Dermis blood vessel endothelial cell (primary cell): Measurements from ENCODE around the gene METTL2B. TPM values are rescaled to one million over a fixed set of nuclear protein-coding genes. Genes with fewer than 3 reads are reported as not detected.

Experiments
- DNase-seq: peaks from one replicate; pipeline ENCODE4 v3.0.0; 2010
- total RNA-seq: library from RNA; depleted of rRNA; stranded (reverse); fragments of >200 nt; gene quantifications from 2 replicates; pipeline ENCODE4 v1.2.3, GENCODE V29; 2014

METTL2B gene, protein sequence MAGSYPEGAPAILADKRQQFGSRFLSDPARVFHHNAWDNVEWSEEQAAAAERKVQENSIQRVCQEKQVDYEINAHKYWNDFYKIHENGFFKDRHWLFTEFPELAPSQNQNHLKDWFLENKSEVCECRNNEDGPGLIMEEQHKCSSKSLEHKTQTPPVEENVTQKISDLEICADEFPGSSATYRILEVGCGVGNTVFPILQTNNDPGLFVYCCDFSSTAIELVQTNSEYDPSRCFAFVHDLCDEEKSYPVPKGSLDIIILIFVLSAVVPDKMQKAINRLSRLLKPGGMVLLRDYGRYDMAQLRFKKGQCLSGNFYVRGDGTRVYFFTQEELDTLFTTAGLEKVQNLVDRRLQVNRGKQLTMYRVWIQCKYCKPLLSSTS
- total RNA-seq = 27.7 and 29.7 TPM in 2 replicates

DNA sequence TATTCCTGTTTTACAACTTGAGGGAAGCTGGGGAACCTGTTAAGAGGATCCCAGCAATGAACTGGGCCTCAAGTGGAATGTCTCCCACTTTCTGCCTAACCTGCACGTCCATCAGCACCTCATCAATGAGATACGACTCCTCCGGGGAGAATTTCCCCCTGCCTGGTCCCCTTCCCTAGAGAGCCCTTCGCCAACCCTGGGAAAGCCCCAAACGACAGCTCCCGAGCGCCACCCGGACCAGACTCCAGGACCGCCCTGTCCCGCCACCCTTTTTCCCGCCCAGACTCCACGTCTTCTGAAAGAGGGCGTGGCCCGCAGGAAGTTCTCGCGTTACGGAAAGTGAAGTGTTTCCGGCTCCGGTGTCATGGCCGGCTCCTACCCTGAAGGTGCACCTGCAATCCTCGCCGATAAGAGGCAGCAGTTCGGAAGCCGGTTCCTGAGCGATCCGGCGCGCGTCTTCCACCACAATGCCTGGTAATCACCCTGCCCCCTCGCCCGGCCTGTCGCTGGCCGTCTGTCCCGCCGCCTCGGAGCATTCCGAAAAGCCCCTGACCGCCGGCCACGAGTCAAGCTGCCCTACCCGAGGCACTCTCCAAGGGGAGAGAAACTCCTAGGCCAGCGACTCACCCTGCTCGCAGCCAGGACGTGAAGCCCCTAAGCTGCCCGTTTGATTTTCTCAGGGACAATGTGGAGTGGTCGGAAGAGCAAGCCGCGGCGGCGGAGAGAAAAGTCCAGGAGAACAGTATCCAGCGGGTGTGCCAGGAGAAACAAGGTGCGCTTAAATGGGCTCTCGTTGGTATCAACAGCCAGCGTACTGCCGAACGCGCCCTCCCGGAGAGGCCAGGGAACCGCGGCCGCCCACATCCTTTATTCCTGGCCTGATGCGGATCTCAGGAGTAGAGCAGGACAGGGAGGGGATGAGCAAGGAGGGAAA is at the start of gene METTL2B:
METTL2B (plus strand) TSS at position 347 of the 934 bp plus-strand sequence; CDS start at position 365, 18 bp downstream.
- peak; percentile 96 for DNase-seq

DNA sequence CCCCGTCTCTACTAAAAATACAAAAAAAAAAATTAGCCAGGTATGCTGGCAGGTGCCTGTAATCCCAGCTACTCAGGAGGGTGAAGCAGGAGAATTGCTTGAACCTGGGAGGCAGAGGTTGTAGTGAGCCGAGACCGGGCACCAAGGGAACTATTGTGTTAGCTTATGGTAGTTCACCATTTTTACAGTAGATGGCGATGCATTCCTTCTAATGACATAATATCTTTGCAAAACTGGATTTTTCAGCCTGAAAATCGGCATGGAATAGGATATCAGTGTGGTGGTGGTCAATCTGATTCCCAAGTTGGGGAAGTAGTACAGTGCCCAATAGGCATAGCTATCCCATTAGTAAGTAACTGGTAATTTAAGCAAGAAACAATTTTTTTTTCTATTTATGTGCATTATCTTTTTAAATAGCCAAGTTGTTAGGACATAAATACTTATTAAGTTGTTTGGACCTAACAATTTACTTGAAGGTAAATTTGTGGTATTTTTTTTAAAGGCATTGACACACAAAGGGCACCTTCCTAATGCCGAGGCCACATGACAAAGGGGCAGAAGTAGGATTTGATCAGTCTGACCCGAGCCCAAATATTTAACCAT is 49.2 kb upstream of the METTL2B start:
- peak; percentile 77 for DNase-seq

DNA sequence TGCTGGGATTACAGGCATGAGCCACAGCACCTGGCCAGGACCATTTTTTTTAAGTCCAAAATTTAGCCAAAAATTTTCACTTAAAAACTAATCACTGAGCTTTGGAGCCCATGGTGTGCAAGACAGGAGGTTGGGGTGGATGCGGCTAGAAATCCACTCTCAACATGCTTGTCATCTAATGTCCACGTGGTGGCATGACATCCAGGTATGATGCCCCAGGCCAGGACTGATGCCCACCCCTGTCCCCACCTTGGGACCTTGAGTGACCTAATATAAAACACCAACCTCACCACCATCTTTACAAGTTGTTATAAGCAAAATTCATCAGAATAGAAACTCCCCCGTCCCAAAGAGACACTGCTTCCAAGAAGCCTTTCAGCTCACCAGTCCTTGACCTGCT is 46.3 kb upstream of the METTL2B start:
- DNase-seq = no peak

DNA sequence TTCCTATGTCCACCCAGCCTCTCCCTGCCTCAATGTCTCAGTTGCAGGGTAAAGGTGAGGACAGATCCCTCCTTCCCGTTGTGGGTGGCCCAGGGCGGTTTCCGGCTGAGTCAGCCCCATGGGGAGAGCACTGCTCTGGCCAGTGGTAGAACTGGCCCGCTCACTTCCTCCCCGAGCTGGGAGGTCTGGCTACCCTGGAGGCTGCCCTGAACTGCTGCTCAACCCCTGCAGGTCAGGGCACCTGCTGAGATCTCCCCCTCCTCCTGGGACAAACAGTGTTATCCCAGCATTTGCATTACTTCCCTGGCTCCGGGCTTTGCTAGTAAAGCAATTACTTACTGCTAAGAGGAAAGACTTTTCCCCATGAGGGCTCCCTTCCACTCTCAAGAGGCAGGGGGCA is 45.3 kb upstream of the METTL2B start:
- DNase-seq = no peak

DNA sequence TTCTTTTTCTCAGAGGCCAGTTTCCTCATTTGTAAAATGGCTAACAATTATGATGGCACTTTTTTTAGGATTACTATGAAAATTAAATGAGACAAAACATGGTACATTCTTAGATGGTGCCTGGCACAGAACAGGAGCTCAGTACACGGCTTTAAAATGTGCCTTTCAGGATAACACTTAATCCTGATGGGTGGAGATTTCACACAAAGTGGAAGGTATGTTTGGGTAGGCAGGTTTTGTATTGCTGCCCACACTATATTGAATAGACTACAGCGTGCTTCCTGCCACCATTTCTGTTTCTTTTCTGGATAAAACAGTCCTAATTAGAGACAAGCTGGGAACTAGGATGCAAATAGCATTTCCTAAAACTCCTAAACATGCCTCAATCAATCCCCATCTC is 44.8 kb upstream of the METTL2B start:
- no peak for DNase-seq

- no peak for DNase-seq
Measured at GRCh38 chr7:128434413-128435326, 41.9 kb upstream of the METTL2B start.

- no peak for DNase-seq
Measured at GRCh38 chr7:128435327-128435686, 41.2 kb upstream of the METTL2B start.

GRCh38 chr7:128437426-128438332 is 38.9 kb upstream of the METTL2B start:
- DNase-seq = no peak

DNA sequence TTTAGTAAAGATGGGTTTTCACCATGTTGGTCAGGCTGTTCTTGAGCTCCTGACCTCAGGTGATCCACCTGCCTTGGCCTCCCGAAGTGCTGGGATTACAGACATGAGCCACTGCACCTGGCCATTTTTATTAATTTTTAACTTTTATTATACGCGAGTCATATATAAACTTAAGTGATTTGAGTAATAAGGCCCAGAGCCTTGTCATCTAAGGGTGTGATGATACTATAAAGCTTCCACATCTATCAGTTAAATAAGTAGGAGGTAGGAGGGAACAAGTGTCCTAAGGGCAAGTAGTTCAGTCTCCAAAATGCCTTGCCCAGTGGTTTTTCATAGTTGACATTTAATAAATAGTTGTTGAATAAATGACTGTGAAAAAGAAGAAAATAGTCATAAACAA is 34.2 kb upstream of the METTL2B start:
- DNase-seq = no peak

DNA sequence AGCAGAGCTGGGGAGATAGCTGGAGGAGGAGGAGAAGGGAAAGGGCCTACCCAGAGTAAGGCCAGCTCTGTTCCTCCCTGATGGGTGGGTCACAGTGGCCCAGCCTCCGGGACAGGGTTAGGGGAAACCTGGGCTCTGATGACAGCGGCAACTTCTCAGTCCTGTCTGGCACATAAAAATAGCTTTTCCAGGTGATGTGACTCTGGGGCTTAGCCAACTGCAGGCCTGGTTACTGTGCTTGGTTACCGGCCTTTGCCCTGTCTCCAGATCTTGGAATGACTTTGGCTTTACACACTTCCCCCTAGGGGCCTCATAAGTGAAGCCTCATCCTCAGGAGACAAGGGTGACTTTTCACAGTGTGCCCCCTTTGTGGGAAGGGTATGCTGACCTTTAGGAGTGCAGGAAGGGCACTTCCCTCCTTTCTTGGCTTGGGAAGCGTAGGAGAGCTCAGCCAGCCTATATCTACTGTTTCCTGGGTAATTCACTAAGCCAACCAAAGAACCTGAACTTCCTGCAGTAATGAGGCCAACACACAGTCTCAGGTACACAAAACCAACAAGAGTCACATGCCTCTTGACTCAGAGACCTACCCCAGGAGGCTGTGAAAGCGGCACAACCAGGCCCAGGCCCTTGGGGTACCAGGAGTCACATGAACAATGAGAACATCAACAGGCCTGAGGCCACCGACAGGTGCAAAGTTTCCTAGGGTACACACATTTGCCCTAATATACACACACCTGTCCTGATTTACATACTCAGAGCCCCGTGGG is 32.5 kb upstream of the METTL2B start:
- DNase-seq = no peak

DNA sequence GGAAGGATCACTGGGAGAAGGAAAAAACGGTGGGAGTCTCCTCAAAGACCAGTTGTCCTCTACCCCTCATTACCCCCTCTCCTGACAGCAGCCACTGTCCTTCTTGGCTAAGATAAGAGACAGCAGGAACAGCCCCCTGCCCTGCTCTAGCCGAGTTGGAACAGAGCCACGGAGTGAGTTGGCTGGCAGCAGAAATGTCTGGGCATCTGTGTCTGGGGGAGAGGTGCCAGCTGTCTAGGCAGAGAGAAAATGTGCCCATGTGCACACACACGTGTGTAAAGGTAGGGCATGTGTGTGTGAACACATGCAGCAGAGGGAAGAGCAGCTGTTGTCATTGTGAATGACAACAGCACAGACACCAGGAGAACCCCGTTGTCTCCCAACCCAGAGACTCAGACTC is 30.2 kb upstream of the METTL2B start:
- DNase-seq = no peak

DNA sequence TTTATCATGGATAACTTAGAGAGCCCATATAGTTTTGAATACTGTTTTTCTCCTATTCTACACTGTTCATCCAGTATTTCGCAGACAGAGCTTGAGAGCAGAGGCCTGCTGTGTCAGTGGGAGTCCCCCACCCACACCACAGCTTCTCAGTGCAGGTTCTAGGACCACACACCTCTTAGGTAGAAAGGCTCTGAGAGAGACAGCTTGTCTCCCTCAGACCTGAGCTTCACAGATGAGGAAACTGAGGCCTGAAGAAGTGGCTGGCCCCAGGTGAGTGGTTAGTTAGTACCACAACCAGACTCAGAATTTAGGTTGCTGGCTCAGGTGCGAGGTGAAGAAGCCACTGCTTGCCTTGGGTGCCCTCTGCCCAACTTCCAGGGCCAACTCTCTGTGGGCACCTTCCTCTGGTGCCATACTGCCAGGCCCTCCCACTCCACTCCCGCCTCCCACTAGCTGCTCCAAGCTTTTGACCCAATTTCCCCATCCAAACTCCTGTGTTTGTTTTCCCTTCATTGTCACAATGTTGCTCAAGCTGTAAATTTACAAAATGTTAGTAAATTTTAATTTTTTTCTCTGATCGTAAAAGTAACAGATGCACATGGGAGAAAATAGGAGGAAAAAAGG is 28.5 kb upstream of the METTL2B start:
- DNase-seq = no peak

GRCh38 chr7:128448751-128449302 is 27.7 kb upstream of the METTL2B start:
- DNase-seq = no peak

DNA sequence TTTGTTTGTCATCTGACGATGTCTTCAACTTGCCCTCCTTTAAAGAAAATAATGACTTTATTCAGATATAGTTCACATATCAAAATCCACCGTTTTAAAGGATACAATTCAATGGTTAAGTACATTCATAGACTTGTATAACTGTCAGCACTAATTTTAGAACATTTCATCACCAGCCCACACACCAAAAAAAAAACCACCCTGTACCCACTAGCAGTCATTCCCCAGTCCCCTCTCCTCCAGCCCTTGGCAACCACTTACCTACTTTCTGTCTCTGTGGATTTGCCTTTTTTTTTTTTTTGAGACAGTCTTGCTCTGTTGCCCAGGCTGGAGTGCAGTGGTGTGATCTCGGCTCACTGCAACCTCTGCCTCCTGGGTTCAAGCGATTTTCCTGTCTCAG is 26.1 kb upstream of the METTL2B start:
- DNase-seq = no peak

DNA sequence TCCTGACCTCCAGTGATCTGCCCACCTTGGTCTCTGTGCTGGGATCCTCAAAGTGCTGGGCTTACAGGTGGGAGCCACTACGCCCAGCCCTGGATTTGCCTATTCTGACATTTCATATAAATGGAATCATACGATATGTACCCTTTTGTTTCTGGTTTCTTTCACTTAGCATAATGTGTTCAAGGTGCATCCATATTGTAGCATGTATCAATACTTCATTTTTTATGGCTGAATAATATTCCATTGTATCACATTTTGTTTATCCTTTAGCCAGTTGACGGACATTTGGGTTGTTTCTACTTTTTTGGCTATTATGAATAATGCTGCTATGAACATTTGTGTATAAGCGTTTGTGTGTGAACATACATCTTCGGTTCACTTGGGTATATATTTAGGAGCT is 25.6 kb upstream of the METTL2B start:
- DNase-seq = no peak

- DNase-seq = no peak
Measured at GRCh38 chr7:128452552-128452951, 24.0 kb upstream of the METTL2B start.

GRCh38 chr7:128453836-128454804 is 22.4 kb upstream of the METTL2B start:
- peak; percentile 64 for DNase-seq
